HEK293 (cell line): Measurements from ENCODE around the gene RIN3.

Experiments used
- CTCF ChIA-PET: fragments of 350-600 bp; formaldehyde crosslinking; extraction: SDS; loops from one replicate; lab custom pipeline; 2021; ENCODE audit warnings: antibody characterized with exemption; lab: Yijun Ruan, JAX
- POLR2A ChIA-PET: fragments of 300-600 bp; formaldehyde crosslinking; extraction: SDS; loops from one replicate; lab custom pipeline; 2020; ENCODE audit warnings: antibody characterized with exemption, inconsistent platforms; lab: Yijun Ruan, JAX
- H3K27ac ChIP-seq: fragments of 200-500 bp; sonication (Bioruptor generic); 2 replicates; pipeline ENCODE4 v1.5.1; 2014; ENCODE audit warnings: low read depth, low read length, control low read depth, inconsistent platforms; ENCODE audit errors: extremely low read depth
- H3K36me3 ChIP-seq, 2 experiments: fragments of 200-500 bp in 1 of 2; sonication (Bioruptor generic) in 1 of 2; 1 replicate in 1 of 2; 2 replicates in 1 of 2; pipeline ENCODE4 v1.5.1; 2014 to 2017; ENCODE audit warnings: inconsistent platforms in 2 of 2, low read length in 2 of 2; ENCODE audit not compliant: control insufficient read depth in 2 of 2, insufficient read depth in 1 of 2
- H3K4me1 ChIP-seq: fragments of 200-500 bp; sonication (Bioruptor generic); 2 replicates; pipeline ENCODE4 v1.5.1; 2014; ENCODE audit warnings: mild to moderate bottlenecking, low read length, inconsistent platforms; ENCODE audit not compliant: control insufficient read depth, insufficient read depth
- H3K4me3 ChIP-seq: 2 replicates; pipeline ENCODE4 v1.5.1; 2011; ENCODE audit warnings: low read depth, mild to moderate bottlenecking, control low read depth, low read length, moderate library complexity
- H3K9me3 ChIP-seq: fragments of 200-500 bp; sonication (Bioruptor generic); 2 replicates; pipeline ENCODE4 v1.5.1; 2014; ENCODE audit warnings: low read depth, low read length, inconsistent platforms; ENCODE audit not compliant: control insufficient read depth, insufficient read depth
- EGR2 ChIP-seq: fragments of 450-650 bp; formaldehyde crosslinking; IDR thresholded peaks from 2 replicates; pipeline ENCODE4 v1.5.1; 2016; ENCODE audit warnings: low read depth, missing biosample characterization, missing genetic modification characterization
- KLF16 ChIP-seq: fragments of 450-650 bp; formaldehyde crosslinking; IDR thresholded peaks from 2 replicates; pipeline ENCODE4 v1.5.1; 2017; ENCODE audit warnings: missing biosample characterization, missing genetic modification characterization
- KLF7 ChIP-seq: fragments of 450-650 bp; formaldehyde crosslinking; IDR thresholded peaks from 2 replicates; pipeline ENCODE4 v1.5.1; 2016; ENCODE audit warnings: missing biosample characterization, missing genetic modification characterization, borderline replicate concordance
- KLF8 ChIP-seq: fragments of 450-650 bp; formaldehyde crosslinking; IDR thresholded peaks from 2 replicates; pipeline ENCODE4 v1.5.1; 2016; ENCODE audit warnings: missing biosample characterization, missing genetic modification characterization
- OVOL3 ChIP-seq: fragments of 450-650 bp; formaldehyde crosslinking; IDR thresholded peaks from 2 replicates; pipeline ENCODE4 v1.5.1; 2016; ENCODE audit warnings: missing biosample characterization, missing genetic modification characterization
- SP3 ChIP-seq: fragments of 450-650 bp; formaldehyde crosslinking; IDR thresholded peaks from 2 replicates; pipeline ENCODE4 v1.5.1; 2016; ENCODE audit warnings: missing biosample characterization, missing genetic modification characterization
- TCF7L2 ChIP-seq: IDR thresholded peaks from 2 replicates; pipeline ENCODE4 v1.6.1; 2011; ENCODE audit warnings: low read depth, mild to moderate bottlenecking, inconsistent platforms, low read length, moderate library complexity, borderline replicate concordance
- ZBTB1 ChIP-seq: fragments of 450-650 bp; formaldehyde crosslinking; IDR thresholded peaks from 2 replicates; pipeline ENCODE4 v1.5.1; 2016; ENCODE audit warnings: missing biosample characterization, missing genetic modification characterization
- ZBTB10 ChIP-seq: fragments of 450-650 bp; formaldehyde crosslinking; IDR thresholded peaks from 2 replicates; pipeline ENCODE4 v1.5.1; 2016; ENCODE audit warnings: missing biosample characterization, missing genetic modification characterization
- ZBTB20 ChIP-seq: fragments of 450-650 bp; formaldehyde crosslinking; IDR thresholded peaks from 2 replicates; pipeline ENCODE4 v1.5.1; 2016; ENCODE audit warnings: missing biosample characterization, missing genetic modification characterization
- ZBTB7A ChIP-seq: fragments of 450-650 bp; formaldehyde crosslinking; IDR thresholded peaks from 2 replicates; pipeline ENCODE4 v1.5.1; 2016; ENCODE audit warnings: low read depth, missing biosample characterization, missing genetic modification characterization
- ZFHX2 ChIP-seq: fragments of 450-650 bp; formaldehyde crosslinking; conservative IDR thresholded peaks from 2 replicates; pipeline ENCODE4 v1.5.1; 2016; ENCODE audit warnings: missing biosample characterization, missing genetic modification characterization
- ZNF138 ChIP-seq: fragments of 450-650 bp; formaldehyde crosslinking; IDR thresholded peaks from 2 replicates; pipeline ENCODE4 v1.5.1; 2016; ENCODE audit warnings: missing biosample characterization, missing genetic modification characterization, borderline replicate concordance
- ZNF214 ChIP-seq: fragments of 450-650 bp; formaldehyde crosslinking; IDR thresholded peaks from 2 replicates; pipeline ENCODE4 v1.5.1; 2017; ENCODE audit warnings: missing biosample characterization, mild to moderate bottlenecking, missing genetic modification characterization, borderline replicate concordance
- ZNF366 ChIP-seq: fragments of 450-650 bp; formaldehyde crosslinking; conservative IDR thresholded peaks from 2 replicates; pipeline ENCODE4 v1.5.1; 2016; ENCODE audit warnings: missing biosample characterization, missing genetic modification characterization
- ZNF404 ChIP-seq: fragments of 450-650 bp; formaldehyde crosslinking; IDR thresholded peaks from 2 replicates; pipeline ENCODE4 v1.5.1; 2017; ENCODE audit warnings: missing biosample characterization, missing genetic modification characterization
- ZNF433 ChIP-seq: fragments of 450-650 bp; formaldehyde crosslinking; IDR thresholded peaks from 2 replicates; pipeline ENCODE4 v1.5.1; 2016; ENCODE audit warnings: missing biosample characterization, missing genetic modification characterization, low read depth
- ZNF549 ChIP-seq: fragments of 450-650 bp; IDR thresholded peaks from 2 replicates; pipeline ENCODE4 v1.5.1; 2018; ENCODE audit warnings: missing biosample characterization, missing genetic modification characterization, mild to moderate bottlenecking, inconsistent platforms, moderate library complexity
- ZNF626 ChIP-seq: fragments of 450-650 bp; sonication (Bioruptor Pico); formaldehyde crosslinking; IDR thresholded peaks from 2 replicates; pipeline ENCODE4 v1.5.1; 2018; ENCODE audit warnings: missing biosample characterization, missing genetic modification characterization, inconsistent platforms
- ZNF677 ChIP-seq: fragments of 450-650 bp; IDR thresholded peaks from 2 replicates; pipeline ENCODE4 v1.5.0; 2018; ENCODE audit warnings: missing biosample characterization, mild to moderate bottlenecking, missing genetic modification characterization, moderate library complexity
- ZNF768 ChIP-seq: fragments of 450-650 bp; formaldehyde crosslinking; IDR thresholded peaks from 2 replicates; pipeline ENCODE4 v1.5.1; 2018; ENCODE audit warnings: missing biosample characterization, mild to moderate bottlenecking, missing genetic modification characterization
- ZNF785 ChIP-seq: fragments of 450-650 bp; formaldehyde crosslinking; IDR thresholded peaks from 2 replicates; pipeline ENCODE4 v1.5.1; 2016; ENCODE audit warnings: missing biosample characterization, missing genetic modification characterization
- ZSCAN23 ChIP-seq: fragments of 450-650 bp; formaldehyde crosslinking; IDR thresholded peaks from 2 replicates; pipeline ENCODE4 v1.5.1; 2016; ENCODE audit warnings: missing biosample characterization, missing genetic modification characterization
- TF ChIP-seq, protein P1 (sequence below): fragments of 450-650 bp; formaldehyde crosslinking; IDR thresholded peaks from 2 replicates; pipeline ENCODE4 v1.5.1; 2016; ENCODE audit warnings: missing biosample characterization, missing genetic modification characterization

The RIN3 gene

GRCh38 chr14:92487513-92488133, 26.0 kb upstream of the RIN3 start:
- Histone ChIP-seq H3K9me3 (no peaks in the 10 kb centered on the region), H3K4me3 (no peak overlapping the region), H3K4me1 (no peaks in the 10 kb centered on the region), H3K27ac (no peak overlapping the region), H3K36me3 (no peaks in the 10 kb centered on the region)
- ChIA-PET POLR2A (no interaction called here), CTCF (interaction anchor here (0.6 kb wide), 1 partner anchor 883 kb away, joined by 4 read pairs; no protein-coding TSS in a partner anchor)
- TF ChIP-seq ZFHX2 (tag by site-specific recombination), result no peak
- peak; percentile 68; the same call in 1 of the 2 replicates for TF ChIP-seq EGR2

DNA sequence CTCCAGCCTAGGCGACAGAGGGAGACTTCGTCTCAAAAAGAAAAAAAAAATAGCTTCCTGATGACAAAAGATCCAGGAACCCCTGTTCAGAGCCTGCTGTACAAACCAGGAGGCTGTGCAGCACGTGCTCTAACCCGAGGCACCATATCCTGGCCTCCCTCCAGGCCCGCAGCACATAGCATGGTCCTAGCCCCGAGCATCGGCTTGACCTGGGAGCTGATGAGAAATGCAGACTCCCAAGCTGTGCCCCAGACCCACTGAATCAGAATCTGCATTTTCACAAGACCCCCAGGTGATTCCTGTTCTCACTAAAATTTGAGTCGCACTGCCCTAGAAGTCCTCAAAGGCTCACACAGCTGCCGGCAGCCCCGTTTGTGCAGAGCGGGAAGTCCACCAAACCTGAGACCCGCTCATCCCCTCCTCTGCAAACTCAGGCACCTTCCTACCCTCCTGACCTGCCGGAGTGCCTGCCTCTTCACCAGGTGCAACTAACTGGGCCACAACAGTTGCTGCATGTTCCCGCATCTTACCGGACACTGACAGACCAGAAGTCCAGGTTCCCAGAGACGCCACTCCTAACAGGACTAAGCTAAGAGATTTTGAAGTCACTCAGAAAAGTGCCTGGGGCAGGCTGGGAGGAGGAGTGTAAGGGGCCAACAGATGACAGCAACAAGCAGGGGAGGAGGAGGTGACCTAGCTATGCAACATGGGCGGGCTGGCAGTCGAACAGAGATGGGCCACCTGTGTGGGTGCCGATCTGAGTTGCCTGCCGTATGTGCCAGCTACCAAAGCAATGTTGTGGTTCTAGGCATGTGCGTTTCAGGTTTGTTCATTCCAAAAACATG, 24.0 kb upstream of the RIN3 start:
- no peaks in the 10 kb centered on the region for H3K36me3 ChIP-seq
- ChIA-PET CTCF (interaction anchor here (0.6 kb wide), 1 partner anchor 139 kb away, joined by 4 read pairs; no protein-coding TSS in a partner anchor), POLR2A (no interaction called here)
- no peak overlapping the region for H3K27ac ChIP-seq
- H3K4me3 ChIP-seq, result no peak overlapping the region
- H3K9me3 ChIP-seq, result no peaks in the 10 kb centered on the region
- no peak for TF ChIP-seq SP3
- TF ChIP-seq ZNF768, result no peak
- TF ChIP-seq ZSCAN23, result no peak
- no peak for TF ChIP-seq ZNF626
- TF ChIP-seq ZBTB1 (tag by site-specific recombination), result no peak
- TF ChIP-seq ZNF433, result no peak
- TF ChIP-seq, protein P1, sequence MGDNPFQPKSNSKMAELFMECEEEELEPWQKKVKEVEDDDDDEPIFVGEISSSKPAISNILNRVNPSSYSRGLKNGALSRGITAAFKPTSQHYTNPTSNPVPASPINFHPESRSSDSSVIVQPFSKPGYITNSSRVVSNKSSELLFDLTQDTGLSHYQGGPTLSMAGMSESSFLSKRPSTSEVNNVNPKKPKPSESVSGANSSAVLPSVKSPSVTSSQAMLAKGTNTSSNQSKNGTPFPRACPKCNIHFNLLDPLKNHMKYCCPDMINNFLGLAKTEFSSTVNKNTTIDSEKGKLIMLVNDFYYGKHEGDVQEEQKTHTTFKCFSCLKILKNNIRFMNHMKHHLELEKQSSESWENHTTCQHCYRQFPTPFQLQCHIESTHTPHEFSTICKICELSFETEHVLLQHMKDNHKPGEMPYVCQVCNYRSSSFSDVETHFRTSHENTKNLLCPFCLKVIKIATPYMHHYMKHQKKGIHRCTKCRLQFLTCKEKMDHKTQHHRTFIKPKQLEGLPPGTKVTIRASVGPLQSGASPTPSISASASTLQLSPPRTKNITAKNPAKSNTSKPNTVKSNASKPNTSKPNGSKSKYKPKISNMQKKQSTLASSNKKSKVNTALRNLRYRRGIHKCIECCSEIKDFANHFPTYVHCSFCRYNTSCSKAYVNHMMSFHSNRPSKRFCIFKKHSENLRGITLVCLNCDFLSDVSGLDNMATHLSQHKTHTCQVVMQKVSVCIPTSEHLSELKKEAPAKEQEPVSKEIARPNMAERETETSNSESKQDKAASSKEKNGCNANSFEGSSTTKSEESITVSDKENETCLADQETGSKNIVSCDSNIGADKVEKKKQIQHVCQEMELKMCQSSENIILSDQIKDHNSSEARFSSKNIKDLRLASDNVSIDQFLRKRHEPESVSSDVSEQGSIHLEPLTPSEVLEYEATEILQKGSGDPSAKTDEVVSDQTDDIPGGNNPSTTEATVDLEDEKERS (tag by site-specific recombination), result no peak
- no peak for TF ChIP-seq TCF7L2
- TF ChIP-seq ZNF214, result no peak
- TF ChIP-seq ZNF677 (tag by site-specific recombination), result no peak
- no peak for TF ChIP-seq KLF16 (tag by site-specific recombination)
- TF ChIP-seq ZNF549, result no peak
- no peak for TF ChIP-seq ZBTB7A (tag by site-specific recombination)
- no peak for TF ChIP-seq ZBTB20 (tag by site-specific recombination)
- TF ChIP-seq ZNF785 (tag by site-specific recombination), result no peak
- no peaks in the 10 kb centered on the region for H3K4me1 ChIP-seq

- Histone ChIP-seq H3K36me3 (no peaks in the 10 kb centered on the region), H3K4me3 (no peak overlapping the region), H3K27ac (no peak overlapping the region), H3K9me3 (no peaks in the 10 kb centered on the region), H3K4me1 (no peaks in the 10 kb centered on the region)
- ChIA-PET CTCF (interaction anchor here (0.6 kb wide), 1 partner anchor 140 kb away, joined by 4 read pairs; no protein-coding TSS in a partner anchor), POLR2A (no interaction called here)
- TF ChIP-seq ZNF626, result no peak
- TF ChIP-seq SP3, result no peak
- no peak for TF ChIP-seq OVOL3 (tag by site-specific recombination)
- TF ChIP-seq ZNF138, result no peak
- no peak for TF ChIP-seq ZNF404
- TF ChIP-seq KLF7 (tag by site-specific recombination), result no peak
- TF ChIP-seq ZNF366 (tag by site-specific recombination), result no peak
- no peak for TF ChIP-seq ZBTB10 (tag by site-specific recombination)
- TF ChIP-seq KLF8 (tag by site-specific recombination), result no peak
These were observed 23.2 kb upstream of the RIN3 start for GRCh38 chr14:92490239-92490959.
